ENCODE results near the gene PRICKLE2. TPM values are rescaled to one million over a fixed set of nuclear protein-coding genes. Genes with fewer than 3 reads are reported as not detected.

Gene PRICKLE2
- total RNA-seq, 1 donor from 2014 or later = 34.0 TPM

- intact Hi-C loops (cut with DNase I) = no loop called here
- no peak for ATAC-seq
- no peak for DNase-seq (ENCODE audit: low spot score)
These were observed 182.3 kb downstream of the PRICKLE2 start for GRCh38 chr3:64042952-64043351.

Other genes starting within 250 kb of the PRICKLE2 start
- 49.2 TPM for gene PSMD6, start 202.0 kb downstream of the PRICKLE2 start, total RNA-seq